Hepatocyte (in vitro differentiated cells): ENCODE measurements around the gene SPECC1L. TPM values are rescaled to one million over a fixed set of nuclear protein-coding genes. Genes with fewer than 3 reads are reported as not detected.

Source experiments
- DNase-seq: peaks from one replicate; pipeline ENCODE4 v3.0.0-alpha.2; 2016; ENCODE audit warnings: low spot score
- H2AFZ ChIP-seq: fragments of 200-600 bp; sonication (generic); 2 replicates; pipeline ENCODE4 v1.6.0; 2016; ENCODE audit warnings: antibody characterized with exemption, mild to moderate bottlenecking
- H3K27ac ChIP-seq: fragments of 200-600 bp; sonication (generic); 2 replicates; pipeline ENCODE4 v1.5.1; 2016; ENCODE audit warnings: mild to moderate bottlenecking
- H3K27me3 ChIP-seq: fragments of 200-600 bp; sonication (generic); 2 replicates; pipeline ENCODE4 v1.6.1; 2016
- H3K36me3 ChIP-seq: fragments of 200-600 bp; sonication (generic); replicated peaks from 2 replicates; pipeline ENCODE4 v1.5.1; 2016; ENCODE audit warnings: low read depth; ENCODE audit not compliant: insufficient read depth
- H3K4me1 ChIP-seq: fragments of 200-600 bp; sonication (generic); 2 replicates; pipeline ENCODE4 v1.5.1; 2016; ENCODE audit warnings: mild to moderate bottlenecking, moderate library complexity; ENCODE audit not compliant: insufficient read depth
- H3K4me2 ChIP-seq: fragments of 200-600 bp; sonication (generic); 2 replicates; pipeline ENCODE4 v1.6.0; 2016
- H3K4me3 ChIP-seq: fragments of 200-600 bp; sonication (generic); 2 replicates; pipeline ENCODE4 v1.5.1; 2016; ENCODE audit warnings: mild to moderate bottlenecking
- H3K79me2 ChIP-seq: fragments of 200-600 bp; sonication (generic); 2 replicates; pipeline ENCODE4 v1.6.0; 2017; ENCODE audit warnings: mild to moderate bottlenecking
- H3K9me2 ChIP-seq: fragments of 200-600 bp; sonication (generic); replicated peaks from 2 replicates; pipeline ENCODE4 v1.6.0; 2017; ENCODE audit warnings: mild to moderate bottlenecking; ENCODE audit not compliant: insufficient read depth
- H3K9me3 ChIP-seq: fragments of 200-600 bp; sonication (generic); 2 replicates; pipeline ENCODE4 v1.5.1; 2016; ENCODE audit warnings: low read depth, mild to moderate bottlenecking
- H4K20me1 ChIP-seq: fragments of 200-600 bp; sonication (generic); 2 replicates; pipeline ENCODE4 v1.6.0; 2016; ENCODE audit warnings: mild to moderate bottlenecking; ENCODE audit not compliant: insufficient read depth, poor library complexity, severe bottlenecking
- EZH2 ChIP-seq: fragments of 200-600 bp; sonication (generic); IDR thresholded peaks from 2 replicates; pipeline ENCODE4 v1.6.1; 2016; ENCODE audit warnings: antibody characterized with exemption, mild to moderate bottlenecking, borderline replicate concordance
- EZH2phosphoT487 ChIP-seq: fragments of 200-600 bp; sonication (generic); IDR thresholded peaks from one replicate; pipeline ENCODE4 v1.6.1; 2018; ENCODE audit warnings: antibody characterized with exemption, mild to moderate bottlenecking, low read depth, moderate library complexity; ENCODE audit not compliant: unreplicated experiment, severe bottlenecking
- WGBS: methylation state at CpG from one replicate; pipeline ENCODE4 v1.1.6; 2016; ENCODE audit warnings: low lambda C conversion rate; ENCODE audit errors: missing lambda C conversion rate; 5-methylcytosine and 5-hydroxymethylcytosine counted together
- polyA plus RNA-seq: library from polyadenylated mRNA; unstranded; fragments of >200 nt; fragmentation: Nextera tagmentation; extraction: Ambion mirVana; gene quantifications from 2 replicates; pipeline ENCODE4 v1.2.1, GENCODE V29; 2016
- total RNA-seq: library from RNA; depleted of rRNA; stranded (reverse); fragments of >200 nt; gene quantifications from 2 replicates; pipeline ENCODE4 v1.2.3, GENCODE V29; 2014
- TF ChIP-seq, protein P1 (sequence below): fragments of 200-600 bp; sonication (generic); IDR thresholded peaks from 2 replicates; pipeline ENCODE4 v1.5.1; 2016; ENCODE audit warnings: antibody characterized with exemption, mild to moderate bottlenecking; ENCODE audit not compliant: poor library complexity

SPECC1L gene
- total and polyA plus RNA-seq, 2 experiments from 2014 or later: 13.0 to 28.3 TPM

DNA sequence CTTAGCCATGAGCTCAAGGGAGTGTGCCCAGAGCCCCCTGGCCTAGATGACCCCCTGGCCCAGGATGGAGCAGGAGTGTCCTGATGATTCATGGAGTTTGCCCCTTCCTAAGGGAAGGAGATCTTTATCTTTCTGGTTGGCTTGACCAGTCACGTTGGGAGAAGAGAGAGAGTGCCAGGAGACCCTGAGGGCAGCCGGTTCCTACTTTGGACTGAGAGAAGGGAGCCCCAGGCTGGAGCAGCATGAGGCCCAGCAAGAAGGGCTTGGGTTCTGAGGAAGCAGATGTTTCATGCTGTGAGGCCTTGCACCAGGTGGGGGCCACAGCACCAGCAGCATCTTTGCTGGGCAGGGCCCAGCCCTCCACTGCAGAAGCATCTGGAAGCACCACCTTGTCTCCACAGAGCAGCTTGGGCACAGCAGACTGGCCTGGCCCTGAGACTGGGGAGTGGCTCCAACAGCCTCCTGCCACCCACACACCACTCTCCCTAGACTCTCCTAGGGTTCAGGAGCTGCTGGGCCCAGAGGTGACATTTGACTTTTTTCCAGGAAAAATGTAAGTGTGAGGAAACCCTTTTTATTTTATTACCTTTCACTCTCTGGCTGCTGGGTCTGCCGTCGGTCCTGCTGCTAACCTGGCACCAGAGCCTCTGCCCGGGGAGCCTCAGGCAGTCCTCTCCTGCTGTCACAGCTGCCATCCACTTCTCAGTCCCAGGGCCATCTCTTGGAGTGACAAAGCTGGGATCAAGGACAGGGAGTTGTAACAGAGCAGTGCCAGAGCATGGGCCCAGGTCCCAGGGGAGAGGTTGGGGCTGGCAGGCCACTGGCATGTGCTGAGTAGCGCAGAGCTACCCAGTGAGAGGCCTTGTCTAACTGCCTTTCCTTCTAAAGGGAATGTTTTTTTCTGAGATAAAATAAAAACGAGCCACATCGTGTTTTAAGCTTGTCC is 171.0 kb downstream of the SPECC1L start:
- Histone ChIP-seq H3K4me1 (no peaks in the 10 kb centered on the region), H3K4me3 (no peak overlapping the region), H3K36me3 (no peaks in the 10 kb centered on the region), H3K4me2 (no peak overlapping the region), H3K9me3 (no peaks in the 10 kb centered on the region), H3K79me2 (no peaks in the 10 kb centered on the region), H3K27ac (no peak overlapping the region), H3K9me2 (no peaks in the 10 kb centered on the region), H4K20me1 (no peaks in the 10 kb centered on the region), H3K27me3 (no peaks in the 10 kb centered on the region), H2AFZ (no peak overlapping the region)
- DNase-seq: no peak
- WGBS: 90% methylated on average over 8 of the region's 8 CpGs
- TF ChIP-seq, protein P1, sequence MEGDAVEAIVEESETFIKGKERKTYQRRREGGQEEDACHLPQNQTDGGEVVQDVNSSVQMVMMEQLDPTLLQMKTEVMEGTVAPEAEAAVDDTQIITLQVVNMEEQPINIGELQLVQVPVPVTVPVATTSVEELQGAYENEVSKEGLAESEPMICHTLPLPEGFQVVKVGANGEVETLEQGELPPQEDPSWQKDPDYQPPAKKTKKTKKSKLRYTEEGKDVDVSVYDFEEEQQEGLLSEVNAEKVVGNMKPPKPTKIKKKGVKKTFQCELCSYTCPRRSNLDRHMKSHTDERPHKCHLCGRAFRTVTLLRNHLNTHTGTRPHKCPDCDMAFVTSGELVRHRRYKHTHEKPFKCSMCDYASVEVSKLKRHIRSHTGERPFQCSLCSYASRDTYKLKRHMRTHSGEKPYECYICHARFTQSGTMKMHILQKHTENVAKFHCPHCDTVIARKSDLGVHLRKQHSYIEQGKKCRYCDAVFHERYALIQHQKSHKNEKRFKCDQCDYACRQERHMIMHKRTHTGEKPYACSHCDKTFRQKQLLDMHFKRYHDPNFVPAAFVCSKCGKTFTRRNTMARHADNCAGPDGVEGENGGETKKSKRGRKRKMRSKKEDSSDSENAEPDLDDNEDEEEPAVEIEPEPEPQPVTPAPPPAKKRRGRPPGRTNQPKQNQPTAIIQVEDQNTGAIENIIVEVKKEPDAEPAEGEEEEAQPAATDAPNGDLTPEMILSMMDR: no peak
- no peak for TF ChIP-seq EZH2
- no peak for TF ChIP-seq EZH2phosphoT487

DNA sequence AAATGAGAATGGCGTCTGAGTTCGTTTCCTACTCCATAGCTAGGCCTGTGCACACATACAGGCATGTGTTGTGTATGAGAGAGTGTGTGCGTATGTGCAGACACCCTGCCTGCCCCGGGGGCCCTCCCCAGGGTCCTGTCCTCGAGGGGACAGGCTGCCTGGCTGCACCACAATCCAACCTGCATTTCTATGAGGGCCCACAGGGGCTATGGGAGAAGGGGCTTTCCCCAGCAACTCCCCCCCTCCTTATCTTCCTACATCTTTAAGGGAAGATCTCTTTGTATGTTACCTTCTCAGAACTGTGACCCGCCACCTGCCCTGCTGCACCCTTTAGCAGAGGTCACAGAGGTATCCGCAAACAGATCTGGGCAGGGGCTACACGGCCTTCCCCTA is 171.7 kb downstream of the SPECC1L start:
- whole genome bisulfite sequencing: 82% methylated on average over 8 of the region's 8 CpGs
- H3K9me2 ChIP-seq: no peaks in the 10 kb centered on the region
- no peak overlapping the region for H3K4me3 ChIP-seq

DNA sequence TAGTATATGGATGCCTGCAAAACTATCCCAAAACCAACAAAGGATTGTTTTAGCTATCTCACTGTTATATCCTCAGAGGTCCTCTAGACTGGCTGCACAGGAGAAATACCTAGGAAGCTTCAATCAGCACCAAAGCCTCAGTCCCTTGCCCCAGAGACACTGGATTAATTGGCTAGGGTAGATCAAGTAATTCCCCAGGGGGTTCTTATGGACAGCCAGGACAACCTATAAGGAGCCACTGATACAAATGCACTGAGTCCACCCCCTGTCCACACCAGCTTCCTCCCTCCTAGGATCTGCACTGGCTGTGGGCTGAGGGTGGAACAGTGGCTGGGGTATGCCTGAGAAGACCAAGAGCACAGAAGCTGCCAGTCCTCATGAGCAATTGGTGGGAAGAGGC is 173.0 kb downstream of the SPECC1L start:
- TF ChIP-seq EZH2: no peak
- TF ChIP-seq EZH2phosphoT487: no peak
- TF ChIP-seq, protein P1: no peak
- no peak overlapping the region for H3K27ac ChIP-seq

More for the DNA sequence above, 171.7 kb downstream of the SPECC1L start:
- no peaks in the 10 kb centered on the region for H3K36me3 ChIP-seq
- H3K4me2 ChIP-seq: no peak overlapping the region
- H3K27me3 ChIP-seq: no peaks in the 10 kb centered on the region
- TF ChIP-seq, protein P1: no peak
- no peak for TF ChIP-seq EZH2phosphoT487
- no peak for TF ChIP-seq EZH2
- H2AFZ ChIP-seq: no peak overlapping the region
- DNase-seq: no peak
- H3K79me2 ChIP-seq: no peaks in the 10 kb centered on the region
- H3K9me3 ChIP-seq: no peaks in the 10 kb centered on the region
- H3K27ac ChIP-seq: no peak overlapping the region
- no peaks in the 10 kb centered on the region for H4K20me1 ChIP-seq
- no peaks in the 10 kb centered on the region for H3K4me1 ChIP-seq

DNA sequence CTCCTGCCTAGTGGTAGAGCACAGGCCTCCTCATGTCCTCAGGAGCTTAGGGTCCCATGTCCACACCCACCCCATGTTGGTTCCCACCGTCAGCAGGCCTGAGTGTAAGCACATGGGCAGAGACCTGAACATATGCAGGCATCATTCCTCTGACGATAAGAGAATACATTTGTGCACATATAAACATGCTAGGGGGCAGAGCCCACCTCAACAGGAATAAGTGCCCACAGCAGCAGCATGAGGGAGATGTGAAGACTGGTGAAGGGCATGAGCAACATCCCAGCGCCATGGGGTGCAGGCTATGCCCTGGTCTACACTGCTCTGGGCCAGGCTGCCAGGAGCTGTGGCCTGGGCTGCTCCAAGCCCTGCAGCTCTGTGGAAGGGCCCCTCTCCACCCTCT is 173.6 kb downstream of the SPECC1L start:
- H3K36me3 ChIP-seq: no peaks in the 10 kb centered on the region
- no peak overlapping the region for H3K27ac ChIP-seq
- no peak overlapping the region for H3K4me2 ChIP-seq
- no peaks in the 10 kb centered on the region for H3K4me1 ChIP-seq
- H3K27me3 ChIP-seq: no peaks in the 10 kb centered on the region
- H2AFZ ChIP-seq: no peak overlapping the region
- DNase-seq: no peak
- WGBS: 95% methylated on average over 3 of the region's 3 CpGs
- TF ChIP-seq EZH2phosphoT487 (no peak), EZH2 (no peak)
- TF ChIP-seq, protein P1: no peak
- no peaks in the 10 kb centered on the region for H3K79me2 ChIP-seq
- H4K20me1 ChIP-seq: no peaks in the 10 kb centered on the region
- no peaks in the 10 kb centered on the region for H3K9me3 ChIP-seq
- H3K4me3 ChIP-seq: no peak overlapping the region
- no peaks in the 10 kb centered on the region for H3K9me2 ChIP-seq

More for the DNA sequence above, 173.0 kb downstream of the SPECC1L start:
- Histone ChIP-seq H4K20me1 (no peaks in the 10 kb centered on the region), H3K27me3 (no peaks in the 10 kb centered on the region), H3K9me2 (no peaks in the 10 kb centered on the region), H3K4me3 (no peak overlapping the region), H3K4me2 (no peak overlapping the region), H3K9me3 (no peaks in the 10 kb centered on the region), H3K36me3 (no peaks in the 10 kb centered on the region), H2AFZ (no peak overlapping the region), H3K4me1 (no peaks in the 10 kb centered on the region), H3K79me2 (no peaks in the 10 kb centered on the region)
- no peak for DNase-seq
